Prostate gland (tissue), 2 donors: ENCODE measurements around the gene NSL1. TPM values are rescaled to one million over a fixed set of nuclear protein-coding genes. Genes with fewer than 3 reads are reported as not detected.
A peak's percentile ranks its signal among the peaks of the same experiment; 100 is the strongest.

Experiments used
- DNase-seq: peaks from one replicate; pipeline ENCODE4 v3.0.0-alpha.2; 2019; ENCODE audit warnings: low spot score
- H3K27ac ChIP-seq, 2 donors: fragments of 200-600 bp; sonication (generic); 2 replicates each; pipeline ENCODE4 v1.5.1; 2017 to 2019
- H3K27me3 ChIP-seq: fragments of 200-600 bp; sonication (generic); replicated peaks from 2 replicates; pipeline ENCODE4 v1.5.1; 2019; ENCODE audit not compliant: insufficient read depth
- H3K36me3 ChIP-seq, 2 donors: fragments of 200-600 bp; sonication (generic); 1 replicate in 1 of 2; 2 replicates in 1 of 2; pipeline versions ENCODE4 v1.5.1 to v1.8.1; 2017 to 2019
- H3K4me1 ChIP-seq: fragments of 200-600 bp; sonication (generic); replicated peaks from 2 replicates; pipeline ENCODE4 v1.5.1; 2019
- H3K4me3 ChIP-seq, 2 donors: fragments of 200-600 bp; sonication (generic); 2 replicates each; pipeline ENCODE4 v1.5.1; 2017 to 2019
- H3K9me3 ChIP-seq: fragments of 200-600 bp; sonication (generic); 2 replicates; pipeline ENCODE4 v1.5.1; 2017
- POLR2A ChIP-seq: fragments of 450-650 bp; IDR thresholded peaks from one replicate; pipeline ENCODE4 v1.6.1; 2016; ENCODE audit warnings: antibody characterized with exemption, mild to moderate bottlenecking
- POLR2AphosphoS5 ChIP-seq: sonication (generic); formaldehyde crosslinking; IDR thresholded peaks from one replicate; pipeline ENCODE4 v1.6.1; 2017; ENCODE audit warnings: antibody characterized with exemption
- WGBS: methylation state at CpG from one replicate; pipeline ENCODE4 v1.1.5; 2018; 5-methylcytosine and 5-hydroxymethylcytosine counted together
- intact Hi-C: fragments of 100-400 bp; cut with DNase I; formaldehyde crosslinking; loops from one replicate; pipeline ENCODE4 v1.14.2; 2022
- total RNA-seq, 2 donors: library from RNA; depleted of rRNA; stranded (reverse); fragments of >200 nt; gene quantifications; one replicate each; pipeline ENCODE4 v1.1.0, GENCODE V29; 2016
- TF ChIP-seq, protein P1 (sequence below), 4 experiments: fragments of 200-600 bp in 2 of 4; fragments of 450-650 bp in 2 of 4; sonication (generic) in 2 of 4; IDR thresholded peaks; 1 replicate in 3 of 4; 2 replicates in 1 of 4; pipeline ENCODE4 v1.5.1; 2016 to 2019; ENCODE audit warnings: antibody characterized with exemption in 4 of 4, mild to moderate bottlenecking in 2 of 4, moderate library complexity in 2 of 4

NSL1 gene
- total RNA-seq, 2 donors from 2014 or later = 31.6 to 42.6 TPM

DNA sequence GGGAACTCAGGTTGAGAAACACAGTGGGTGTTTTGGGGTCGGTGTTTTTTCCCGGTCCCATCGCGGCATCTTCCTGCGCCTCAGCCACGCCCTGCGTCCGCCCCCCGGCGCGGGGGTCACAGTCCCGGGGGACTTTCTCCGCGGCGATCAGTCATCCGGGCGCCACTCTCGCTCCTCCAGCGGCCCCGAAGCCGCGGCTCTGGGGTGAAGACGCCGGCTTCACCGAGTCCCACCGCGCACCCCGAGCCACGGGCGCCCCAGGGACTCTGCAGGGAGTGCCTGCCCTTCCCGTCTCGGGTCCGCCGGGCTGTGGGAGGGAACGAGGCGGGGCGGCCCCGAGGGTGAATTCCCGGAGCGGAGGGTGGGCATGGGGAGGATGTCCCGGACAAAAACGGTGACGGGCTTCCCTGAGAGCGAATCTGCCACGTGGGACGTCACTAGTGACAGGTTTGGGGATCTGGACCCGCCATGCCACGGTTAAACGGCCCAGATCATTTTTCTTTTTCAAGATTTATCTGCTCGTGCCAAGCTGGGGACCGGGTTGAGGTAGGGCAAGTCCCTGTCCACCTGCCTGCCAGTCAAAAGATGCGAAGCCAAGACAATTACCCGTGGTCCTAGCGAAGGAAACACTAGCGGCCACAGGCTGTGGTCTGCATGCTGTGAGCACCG is 91.2 kb downstream of the NSL1 start:
- Histone ChIP-seq H3K27me3 (no peaks in the 10 kb centered on the region), H3K27ac (peak overlapping the region; percentile 35 to 44), H3K36me3 (no peaks in the 10 kb centered on the region), H3K9me3 (no peaks in the 10 kb centered on the region), H3K4me3 (peak overlapping the region; percentile 39 to 46), H3K4me1 (peaks cover 7% of the 10 kb centered on the region)
- intact Hi-C loops = no loop called here
- no peak for DNase-seq
- WGBS = under 1% methylated on average over 56 of the region's 56 CpGs
- TF ChIP-seq, protein P1, sequence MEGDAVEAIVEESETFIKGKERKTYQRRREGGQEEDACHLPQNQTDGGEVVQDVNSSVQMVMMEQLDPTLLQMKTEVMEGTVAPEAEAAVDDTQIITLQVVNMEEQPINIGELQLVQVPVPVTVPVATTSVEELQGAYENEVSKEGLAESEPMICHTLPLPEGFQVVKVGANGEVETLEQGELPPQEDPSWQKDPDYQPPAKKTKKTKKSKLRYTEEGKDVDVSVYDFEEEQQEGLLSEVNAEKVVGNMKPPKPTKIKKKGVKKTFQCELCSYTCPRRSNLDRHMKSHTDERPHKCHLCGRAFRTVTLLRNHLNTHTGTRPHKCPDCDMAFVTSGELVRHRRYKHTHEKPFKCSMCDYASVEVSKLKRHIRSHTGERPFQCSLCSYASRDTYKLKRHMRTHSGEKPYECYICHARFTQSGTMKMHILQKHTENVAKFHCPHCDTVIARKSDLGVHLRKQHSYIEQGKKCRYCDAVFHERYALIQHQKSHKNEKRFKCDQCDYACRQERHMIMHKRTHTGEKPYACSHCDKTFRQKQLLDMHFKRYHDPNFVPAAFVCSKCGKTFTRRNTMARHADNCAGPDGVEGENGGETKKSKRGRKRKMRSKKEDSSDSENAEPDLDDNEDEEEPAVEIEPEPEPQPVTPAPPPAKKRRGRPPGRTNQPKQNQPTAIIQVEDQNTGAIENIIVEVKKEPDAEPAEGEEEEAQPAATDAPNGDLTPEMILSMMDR (IDR thresholded peaks at IDR 0.05) = no peak
- TF ChIP-seq POLR2AphosphoS5 = no peak
- TF ChIP-seq POLR2A = no peak

DNA sequence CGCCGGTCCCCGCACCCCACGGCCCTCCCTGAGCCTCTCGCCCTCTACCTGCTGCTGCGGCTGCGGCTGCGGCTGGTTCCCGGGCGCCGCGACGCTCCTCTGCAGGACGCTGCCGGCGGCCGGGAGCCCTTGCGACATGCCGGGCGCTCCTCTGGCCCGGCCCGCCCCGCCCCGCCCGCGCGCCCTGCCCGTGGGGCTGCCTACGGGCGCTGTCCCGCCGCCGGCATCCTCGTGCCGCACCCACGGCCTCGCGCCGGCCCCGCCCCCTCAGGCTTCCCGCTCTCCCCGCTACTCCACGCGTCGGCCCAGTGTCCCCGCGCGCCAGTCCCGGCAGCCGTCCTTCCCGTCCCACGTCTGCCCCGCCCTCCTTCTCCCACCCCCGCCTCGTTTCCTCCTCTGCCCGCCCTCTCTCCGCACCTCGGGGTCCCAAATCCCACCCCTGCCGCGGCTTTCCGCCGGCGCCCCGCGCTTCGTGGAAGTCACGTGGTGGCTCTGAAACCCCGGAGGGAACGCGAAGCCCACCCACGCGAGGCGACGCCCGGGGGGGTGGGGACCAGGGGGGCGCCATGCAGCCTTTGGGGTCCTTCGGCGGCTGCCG is 91.9 kb downstream of the NSL1 start, which contains the start of gene BATF3:
Gene BATF3 (minus strand): TSS at position 216 of the 598 bp plus-strand sequence. CDS start 78 bp downstream, at position 138.
- peak within 1 kb of the TSS; percentile 39 to 46 for H3K4me3 ChIP-seq
- WGBS = 1% methylated on average over 24 of the region's 79 CpGs
- no peaks in the 10 kb centered on the region for H3K27me3 ChIP-seq
- intact Hi-C loops = no loop called here
- DNase-seq = no peak
- H3K36me3 ChIP-seq = no peaks in the 10 kb centered on the region
- H3K4me1 ChIP-seq = peaks cover 7% of the 10 kb centered on the region
- no peak for TF ChIP-seq POLR2A
- no peak for TF ChIP-seq POLR2AphosphoS5
- TF ChIP-seq, protein P1 (IDR thresholded peaks at IDR 0.05) = no peak
- no peaks in the 10 kb centered on the region for H3K9me3 ChIP-seq
- peak within 1 kb of the TSS; percentile 35 to 44 for H3K27ac ChIP-seq

DNA sequence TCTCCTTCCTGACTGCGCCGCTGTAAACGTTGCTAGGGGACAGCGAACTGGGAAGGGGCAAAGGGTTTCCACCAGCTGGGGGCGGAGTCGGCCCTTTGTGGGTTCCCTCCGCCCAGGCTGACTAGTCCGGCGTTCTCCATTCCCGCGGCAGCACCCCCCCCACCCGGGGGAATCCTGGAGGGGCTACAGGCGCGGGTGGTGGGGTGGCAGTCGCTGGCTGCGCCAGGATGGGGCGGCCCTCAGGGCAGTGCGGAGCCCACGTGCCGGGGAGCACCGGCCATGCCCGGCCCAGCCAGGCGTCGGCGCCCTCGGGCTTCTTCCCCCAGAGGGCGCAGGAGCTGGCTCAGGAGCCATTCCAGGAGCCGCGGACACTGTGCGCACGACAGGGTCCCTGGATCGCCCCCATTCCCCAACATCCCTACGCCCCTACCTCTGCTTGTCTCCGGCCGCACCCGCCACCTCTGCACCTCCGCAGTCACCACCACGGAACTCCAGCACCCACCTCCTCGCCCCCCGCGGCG is 92.4 kb downstream of the NSL1 start:
- no peak overlapping the region for H3K27ac ChIP-seq
- 3% methylated on average over 13 of the region's 42 CpGs for WGBS

DNA sequence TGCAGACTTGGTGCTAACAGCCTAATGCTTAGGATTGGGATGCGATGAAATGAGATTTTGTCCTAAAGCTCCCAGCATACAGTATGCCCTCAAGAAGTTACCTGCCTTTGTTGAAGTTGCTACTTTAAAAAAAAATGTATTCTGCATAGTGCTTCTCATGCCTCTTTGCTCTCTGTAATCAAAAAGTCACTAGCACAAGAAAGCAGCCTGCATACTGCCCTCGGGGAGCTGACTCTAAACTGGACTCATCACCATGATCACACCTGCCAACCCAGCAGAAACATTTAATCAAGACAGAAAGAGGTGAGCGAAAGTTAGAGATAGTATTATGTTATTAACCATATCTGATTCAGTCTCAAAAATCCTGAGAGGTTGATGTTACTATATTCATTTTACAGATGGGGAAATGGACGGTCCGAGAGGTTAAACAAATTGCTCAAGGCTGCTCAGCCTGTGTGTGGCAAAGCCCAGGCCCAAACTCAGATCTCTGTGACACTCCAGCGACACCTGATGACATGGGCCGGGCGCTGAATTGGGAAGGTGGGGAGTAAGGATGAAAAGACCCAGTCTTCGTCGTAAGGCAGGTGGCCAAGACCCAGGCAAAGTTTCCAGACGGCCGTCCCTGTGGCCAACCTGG is 93.0 kb downstream of the NSL1 start:
- H3K4me3 ChIP-seq = peak overlapping the region; percentile 39 to 46
- DNase-seq = no peak
- TF ChIP-seq, protein P1 (IDR thresholded peaks at IDR 0.05) = no peak
- TF ChIP-seq POLR2AphosphoS5 (no peak), POLR2A (no peak)
- no peaks in the 10 kb centered on the region for H3K27me3 ChIP-seq
- intact Hi-C loops = no loop called here
- no peaks in the 10 kb centered on the region for H3K9me3 ChIP-seq
- peaks cover 7% of the 10 kb centered on the region for H3K4me1 ChIP-seq
- no peak overlapping the region for H3K27ac ChIP-seq
- no peaks in the 10 kb centered on the region for H3K36me3 ChIP-seq
- 29% methylated on average over 12 of the region's 12 CpGs for WGBS

More for the DNA sequence above, 92.4 kb downstream of the NSL1 start:
- H3K4me3 ChIP-seq = peak overlapping the region; percentile 39 to 46
- no peaks in the 10 kb centered on the region for H3K36me3 ChIP-seq
- no peaks in the 10 kb centered on the region for H3K27me3 ChIP-seq
- peaks cover 7% of the 10 kb centered on the region for H3K4me1 ChIP-seq
- H3K9me3 ChIP-seq = no peaks in the 10 kb centered on the region
- intact Hi-C loops = no loop called here
- DNase-seq = no peak
- TF ChIP-seq, protein P1 (IDR thresholded peaks at IDR 0.05) = peak in 3 of 4 experiments; percentile 20 to 55 (median 31)
- no peak for TF ChIP-seq POLR2A
- no peak for TF ChIP-seq POLR2AphosphoS5
